SK-N-SH treated with all-trans-retinoic acid at 6 μM for 48 hours (cell line): ENCODE data around the gene PXT1.
"Not testable (repeated sequence)": the region's sequence is repeated elsewhere in the genome, so short reads cannot be mapped to it uniquely, and the experiment has no call there.

Experiments used
- ATAC-seq: fragments of 200-7000 bp; cut with Tn5 transposase; 3 replicates; pipeline ENCODE4 v1.9.1; 2020; ENCODE audit warnings: mild to moderate bottlenecking, moderate library complexity
- BACH2 ChIP-seq: fragments of 250-450 bp; sonication (Bioruptor Pico); IDR thresholded peaks from 2 replicates; pipeline ENCODE4 v1.9.0; 2021; ENCODE audit warnings: mild to moderate bottlenecking, borderline replicate concordance
- CSDC2 ChIP-seq: fragments of 250-450 bp; sonication (Bioruptor Pico); IDR thresholded peaks from 2 replicates; pipeline ENCODE4 v1.5.0; 2020; ENCODE audit warnings: mild to moderate bottlenecking, moderate library complexity
- CSRNP3 ChIP-seq: fragments of 250-450 bp; sonication (Bioruptor Pico); IDR thresholded peaks from 2 replicates; pipeline ENCODE4 v1.5.1; 2021; ENCODE audit warnings: mild to moderate bottlenecking, moderate library complexity
- GLIS3 ChIP-seq: fragments of 250-450 bp; sonication (Bioruptor Pico); IDR thresholded peaks from 2 replicates; pipeline ENCODE4 v1.5.0; 2020; ENCODE audit warnings: mild to moderate bottlenecking, moderate library complexity
- ISL1 ChIP-seq: fragments of 250-450 bp; sonication (Bioruptor Pico); IDR thresholded peaks from 2 replicates; pipeline ENCODE4 v2.1.2; 2022; ENCODE audit warnings: mild to moderate bottlenecking, moderate library complexity
- OSR1 ChIP-seq: fragments of 250-450 bp; sonication (Bioruptor Pico); IDR thresholded peaks from 2 replicates; pipeline ENCODE4 v1.8.0; 2022; ENCODE audit warnings: moderate library complexity, mild to moderate bottlenecking, inconsistent platforms
- PPARA ChIP-seq: fragments of 250-450 bp; sonication (Bioruptor Pico); IDR thresholded peaks from 2 replicates; pipeline ENCODE4 v1.5.0; 2020; ENCODE audit warnings: mild to moderate bottlenecking, borderline replicate concordance
- TCF4 ChIP-seq: fragments of 250-450 bp; sonication (Bioruptor Pico); IDR thresholded peaks from 2 replicates; pipeline ENCODE4 v1.8.0; 2021; ENCODE audit warnings: mild to moderate bottlenecking, moderate library complexity, borderline replicate concordance
- TOX ChIP-seq: fragments of 250-450 bp; sonication (Bioruptor Pico); IDR thresholded peaks from 2 replicates; pipeline ENCODE4 v1.8.0; 2021; ENCODE audit warnings: mild to moderate bottlenecking, moderate library complexity, borderline replicate concordance
- TSHZ2 ChIP-seq: fragments of 250-450 bp; sonication (Bioruptor Pico); IDR thresholded peaks from 2 replicates; pipeline ENCODE4 v1.5.0; 2020; ENCODE audit warnings: mild to moderate bottlenecking, moderate library complexity
- ZC3H10 ChIP-seq: fragments of 250-450 bp; sonication (Bioruptor Pico); IDR thresholded peaks from 2 replicates; pipeline ENCODE4 v1.5.1; 2021; ENCODE audit warnings: mild to moderate bottlenecking, moderate library complexity
- ZFP3 ChIP-seq: fragments of 250-450 bp; sonication (Bioruptor Pico); IDR thresholded peaks from 2 replicates; pipeline ENCODE4 v1.5.0; 2020; ENCODE audit warnings: mild to moderate bottlenecking, moderate library complexity
- ZFP30 ChIP-seq: fragments of 450-650 bp; formaldehyde crosslinking; IDR thresholded peaks from 2 replicates; pipeline ENCODE4 v1.5.0; 2022; ENCODE audit warnings: mild to moderate bottlenecking, moderate library complexity
- ZNF70 ChIP-seq: fragments of 450-650 bp; formaldehyde crosslinking; IDR thresholded peaks from 2 replicates; pipeline ENCODE4 v1.5.0; 2020; ENCODE audit warnings: mild to moderate bottlenecking, moderate library complexity
- TF ChIP-seq, protein P1 (sequence below): fragments of 250-450 bp; sonication (Bioruptor Pico); IDR thresholded peaks from 2 replicates; pipeline ENCODE4 v1.8.0; 2020; ENCODE audit warnings: mild to moderate bottlenecking, moderate library complexity, borderline replicate concordance
- TF ChIP-seq, protein P2 (sequence below): fragments of 250-450 bp; sonication (Bioruptor Pico); IDR thresholded peaks from 2 replicates; pipeline ENCODE4 v1.8.0; 2021; ENCODE audit warnings: low read depth, mild to moderate bottlenecking, moderate library complexity, borderline replicate concordance

PXT1 gene

DNA sequence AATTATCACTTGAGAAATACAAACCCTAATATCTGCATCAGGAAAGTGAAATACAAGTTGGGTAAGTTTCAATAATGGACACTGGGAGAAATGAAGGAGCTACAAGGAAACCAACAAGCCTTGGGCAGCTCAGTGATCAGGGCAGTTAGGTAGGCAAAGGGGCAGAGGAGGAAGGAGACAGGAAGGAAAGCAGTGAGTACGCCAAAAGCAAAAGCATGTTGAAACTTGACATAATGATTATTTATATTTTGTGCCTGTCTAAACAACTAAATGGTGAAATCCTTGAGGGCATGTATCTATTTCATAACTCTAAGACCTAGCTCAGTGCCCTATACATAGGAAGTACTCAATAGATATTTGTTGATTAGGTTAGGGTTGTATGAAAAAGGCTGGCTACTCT is 23.3 kb downstream of the PXT1 start:
- no peak for TF ChIP-seq TCF4
- no peak for TF ChIP-seq ZFP30 (CRISPR knock-in tag)
- TF ChIP-seq CSDC2 = no peak
- no peak for TF ChIP-seq OSR1 (CRISPR knock-in tag)
- no peak for TF ChIP-seq GLIS3
- no peak for ATAC-seq

DNA sequence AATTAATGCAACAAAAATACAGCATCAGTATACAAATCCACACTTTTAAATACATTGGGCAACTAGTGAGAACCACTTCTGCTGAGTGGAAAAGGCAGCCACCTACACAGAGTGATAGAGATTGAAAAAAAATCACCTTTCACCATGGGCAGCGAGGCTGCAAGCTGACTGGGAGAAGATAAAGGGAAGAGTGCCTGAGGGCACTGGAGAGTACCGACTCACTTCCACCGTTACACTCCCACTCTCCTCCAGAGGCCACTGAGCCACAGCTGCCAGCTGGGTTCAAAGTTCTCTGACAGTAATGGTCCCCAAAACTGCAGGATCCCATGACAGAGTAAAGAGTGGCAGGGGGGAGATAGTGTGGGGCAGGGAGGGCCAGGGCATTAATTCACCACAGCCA is 24.1 kb downstream of the PXT1 start:
- no peak for ATAC-seq
- no peak for TF ChIP-seq BACH2 (CRISPR knock-in tag)
- TF ChIP-seq TSHZ2 = no peak
- no peak for TF ChIP-seq ZFP30 (CRISPR knock-in tag)
- TF ChIP-seq CSDC2 = no peak
- no peak for TF ChIP-seq CSRNP3 (CRISPR knock-in tag)
- TF ChIP-seq ISL1 (CRISPR knock-in tag) = no peak
- no peak for TF ChIP-seq TOX (CRISPR knock-in tag)
- no peak for TF ChIP-seq ZFP3 (CRISPR knock-in tag)
- TF ChIP-seq, protein P1, sequence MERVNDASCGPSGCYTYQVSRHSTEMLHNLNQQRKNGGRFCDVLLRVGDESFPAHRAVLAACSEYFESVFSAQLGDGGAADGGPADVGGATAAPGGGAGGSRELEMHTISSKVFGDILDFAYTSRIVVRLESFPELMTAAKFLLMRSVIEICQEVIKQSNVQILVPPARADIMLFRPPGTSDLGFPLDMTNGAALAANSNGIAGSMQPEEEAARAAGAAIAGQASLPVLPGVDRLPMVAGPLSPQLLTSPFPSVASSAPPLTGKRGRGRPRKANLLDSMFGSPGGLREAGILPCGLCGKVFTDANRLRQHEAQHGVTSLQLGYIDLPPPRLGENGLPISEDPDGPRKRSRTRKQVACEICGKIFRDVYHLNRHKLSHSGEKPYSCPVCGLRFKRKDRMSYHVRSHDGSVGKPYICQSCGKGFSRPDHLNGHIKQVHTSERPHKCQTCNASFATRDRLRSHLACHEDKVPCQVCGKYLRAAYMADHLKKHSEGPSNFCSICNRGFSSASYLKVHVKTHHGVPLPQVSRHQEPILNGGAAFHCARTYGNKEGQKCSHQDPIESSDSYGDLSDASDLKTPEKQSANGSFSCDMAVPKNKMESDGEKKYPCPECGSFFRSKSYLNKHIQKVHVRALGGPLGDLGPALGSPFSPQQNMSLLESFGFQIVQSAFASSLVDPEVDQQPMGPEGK (CRISPR knock-in tag) = no peak

- no peak for TF ChIP-seq CSRNP3 (CRISPR knock-in tag)
- TF ChIP-seq CSDC2 = no peak
- TF ChIP-seq GLIS3 = no peak
- TF ChIP-seq PPARA = no peak
- no peak for TF ChIP-seq ZNF70 (CRISPR knock-in tag)
- TF ChIP-seq TOX (CRISPR knock-in tag) = no peak
- TF ChIP-seq ZC3H10 = no peak
- ATAC-seq = no peak; the same call in 1 of the 3 replicates
Observed at GRCh38 chr6:36414481-36414880, 28.2 kb downstream of the PXT1 start.

- no peak for TF ChIP-seq ZFP3 (CRISPR knock-in tag)
- TF ChIP-seq, protein P2, sequence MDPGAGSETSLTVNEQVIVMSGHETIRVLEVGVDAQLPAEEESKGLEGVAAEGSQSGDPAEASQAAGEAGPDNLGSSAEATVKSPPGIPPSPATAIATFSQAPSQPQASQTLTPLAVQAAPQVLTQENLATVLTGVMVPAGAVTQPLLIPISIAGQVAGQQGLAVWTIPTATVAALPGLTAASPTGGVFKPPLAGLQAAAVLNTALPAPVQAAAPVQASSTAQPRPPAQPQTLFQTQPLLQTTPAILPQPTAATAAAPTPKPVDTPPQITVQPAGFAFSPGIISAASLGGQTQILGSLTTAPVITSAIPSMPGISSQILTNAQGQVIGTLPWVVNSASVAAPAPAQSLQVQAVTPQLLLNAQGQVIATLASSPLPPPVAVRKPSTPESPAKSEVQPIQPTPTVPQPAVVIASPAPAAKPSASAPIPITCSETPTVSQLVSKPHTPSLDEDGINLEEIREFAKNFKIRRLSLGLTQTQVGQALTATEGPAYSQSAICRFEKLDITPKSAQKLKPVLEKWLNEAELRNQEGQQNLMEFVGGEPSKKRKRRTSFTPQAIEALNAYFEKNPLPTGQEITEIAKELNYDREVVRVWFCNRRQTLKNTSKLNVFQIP (CRISPR knock-in tag) = no peak
- TF ChIP-seq ZFP30 (CRISPR knock-in tag) = no peak
- TF ChIP-seq OSR1 (CRISPR knock-in tag) = no peak
- TF ChIP-seq PPARA = no peak
- no peak for ATAC-seq
Observed at GRCh38 chr6:36413489-36414480, 28.9 kb downstream of the PXT1 start.

DNA sequence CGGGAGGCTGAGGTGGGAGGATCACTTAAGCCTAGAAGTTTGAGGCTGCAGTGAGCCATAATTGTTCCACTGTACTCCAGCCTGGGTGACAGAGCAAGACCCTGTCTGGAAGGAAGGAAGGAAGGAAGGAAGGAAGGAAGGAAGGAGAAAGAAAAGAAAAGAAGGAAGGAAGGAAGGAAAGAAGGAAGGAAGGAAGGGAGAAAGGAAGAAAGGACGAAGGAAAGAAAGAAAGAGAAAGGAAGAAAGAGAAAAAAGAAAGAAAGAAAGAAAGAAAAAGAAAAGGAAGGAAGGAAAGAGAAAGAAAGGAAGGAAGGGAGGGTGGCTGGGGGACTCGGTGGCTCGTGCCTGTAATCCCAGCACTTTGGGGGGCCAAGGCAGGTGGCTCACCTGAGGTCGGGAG is 32.9 kb downstream of the PXT1 start:
- not testable (repeated sequence) for ATAC-seq
